ENCODE measurements around the gene HECTD1.
A peak's percentile ranks its signal among the peaks of the same experiment; 100 is the strongest.
"Not testable (repeated sequence)": the region's sequence is repeated elsewhere in the genome, so short reads cannot be mapped to it uniquely, and the experiment has no call there.

HECTD1 gene

GRCh38 chr14:31207287-31207754, 272 bp downstream of the HECTD1 start:
- peaks cover 14% of the 10 kb centered on the region for H3K4me1 ChIP-seq (ENCODE audit: insufficient read depth, poor library complexity, severe bottlenecking)
- peak overlapping the region; percentile 90 for H3K4me3 ChIP-seq (ENCODE audit: severe bottlenecking)
- TF ChIP-seq CTCF (IDR thresholded peaks at IDR 0.05; ENCODE audit: poor library complexity, severe bottlenecking) = no peak
- H3K9me3 ChIP-seq (ENCODE audit: severe bottlenecking) = no peaks in the 10 kb centered on the region
- peak overlapping the region; percentile 82 for H3K27ac ChIP-seq (ENCODE audit: poor library complexity, severe bottlenecking)
- peaks cover 33% of the 10 kb centered on the region for H3K36me3 ChIP-seq (ENCODE audit: low read depth)
- DNase-seq (ENCODE audit: low spot score) (peak; percentile 94), ATAC-seq (ENCODE audit: low read depth) (peak; percentile 51)
- no peaks in the 10 kb centered on the region for H3K27me3 ChIP-seq (ENCODE audit: insufficient read depth, poor library complexity, severe bottlenecking)

GRCh38 chr14:31206536-31207286, 882 bp downstream of the HECTD1 start:
- ATAC-seq (ENCODE audit: low read depth) (peak; percentile 15), DNase-seq (ENCODE audit: low spot score) (peak; percentile 50)
- Histone ChIP-seq H3K4me1 (ENCODE audit: insufficient read depth, poor library complexity, severe bottlenecking) (peaks cover 14% of the 10 kb centered on the region), H3K4me3 (ENCODE audit: severe bottlenecking) (peak overlapping the region; percentile 90), H3K27ac (ENCODE audit: poor library complexity, severe bottlenecking) (peak overlapping the region; percentile 82), H3K36me3 (ENCODE audit: low read depth) (peaks cover 36% of the 10 kb centered on the region), H3K9me3 (ENCODE audit: severe bottlenecking) (no peaks in the 10 kb centered on the region), H3K27me3 (ENCODE audit: insufficient read depth, poor library complexity, severe bottlenecking) (no peaks in the 10 kb centered on the region)
- no peak for TF ChIP-seq CTCF (IDR thresholded peaks at IDR 0.05; ENCODE audit: poor library complexity, severe bottlenecking)

GRCh38 chr14:31205681-31206535, 1.7 kb downstream of the HECTD1 start:
- H3K27me3 ChIP-seq (ENCODE audit: insufficient read depth, poor library complexity, severe bottlenecking) = no peaks in the 10 kb centered on the region
- peak overlapping the region; percentile 90 for H3K4me3 ChIP-seq (ENCODE audit: severe bottlenecking)
- TF ChIP-seq CTCF (IDR thresholded peaks at IDR 0.05; ENCODE audit: poor library complexity, severe bottlenecking) = no peak
- H3K27ac ChIP-seq (ENCODE audit: poor library complexity, severe bottlenecking) = peak overlapping the region; percentile 82
- no peaks in the 10 kb centered on the region for H3K9me3 ChIP-seq (ENCODE audit: severe bottlenecking)
- peaks cover 44% of the 10 kb centered on the region for H3K36me3 ChIP-seq (ENCODE audit: low read depth)
- DNase-seq (ENCODE audit: low spot score) (no peak), ATAC-seq (ENCODE audit: low read depth) (no peak)
- H3K4me1 ChIP-seq (ENCODE audit: insufficient read depth, poor library complexity, severe bottlenecking) = peaks cover 14% of the 10 kb centered on the region

- Histone ChIP-seq H3K27ac (ENCODE audit: poor library complexity, severe bottlenecking) (no peak overlapping the region), H3K4me3 (ENCODE audit: severe bottlenecking) (peak overlapping the region; percentile 90), H3K27me3 (ENCODE audit: insufficient read depth, poor library complexity, severe bottlenecking) (no peaks in the 10 kb centered on the region), H3K36me3 (ENCODE audit: low read depth) (peaks cover 47% of the 10 kb centered on the region), H3K4me1 (ENCODE audit: insufficient read depth, poor library complexity, severe bottlenecking) (peaks cover 14% of the 10 kb centered on the region), H3K9me3 (ENCODE audit: severe bottlenecking) (no peaks in the 10 kb centered on the region)
- DNase-seq (ENCODE audit: low spot score) (no peak), ATAC-seq (ENCODE audit: low read depth) (no peak)
- no peak for TF ChIP-seq CTCF (IDR thresholded peaks at IDR 0.05; ENCODE audit: poor library complexity, severe bottlenecking)
Observed at GRCh38 chr14:31204593-31205534, 2.7 kb downstream of the HECTD1 start.

- H3K4me1 ChIP-seq (ENCODE audit: insufficient read depth, poor library complexity, severe bottlenecking) = peaks cover 14% of the 10 kb centered on the region
- DNase-seq (ENCODE audit: low spot score); ATAC-seq (ENCODE audit: low read depth); H3K4me3 ChIP-seq (ENCODE audit: severe bottlenecking); H3K27ac ChIP-seq (ENCODE audit: poor library complexity, severe bottlenecking); H3K9me3 ChIP-seq (ENCODE audit: severe bottlenecking); H3K27me3 ChIP-seq (ENCODE audit: insufficient read depth, poor library complexity, severe bottlenecking): not testable (repeated sequence)
- H3K36me3 ChIP-seq (ENCODE audit: low read depth) = peaks cover 48% of the 10 kb centered on the region
Observed at GRCh38 chr14:31203899-31204592, 3.5 kb downstream of the HECTD1 start.

All from RWPE2 (cell line).